NCI-H187 (cell line): Measurements from ENCODE around the gene RAD54L2.
"Not testable (repeated sequence)": the region's sequence is repeated elsewhere in the genome, so short reads cannot be mapped to it uniquely, and the experiment has no call there.

ENCODE experiments used
- DNase-seq, 2 experiments: peaks; one replicate each; lab custom pipeline; 2025; lab: John Stamatoyannopoulos, UW

Gene RAD54L2

DNA sequence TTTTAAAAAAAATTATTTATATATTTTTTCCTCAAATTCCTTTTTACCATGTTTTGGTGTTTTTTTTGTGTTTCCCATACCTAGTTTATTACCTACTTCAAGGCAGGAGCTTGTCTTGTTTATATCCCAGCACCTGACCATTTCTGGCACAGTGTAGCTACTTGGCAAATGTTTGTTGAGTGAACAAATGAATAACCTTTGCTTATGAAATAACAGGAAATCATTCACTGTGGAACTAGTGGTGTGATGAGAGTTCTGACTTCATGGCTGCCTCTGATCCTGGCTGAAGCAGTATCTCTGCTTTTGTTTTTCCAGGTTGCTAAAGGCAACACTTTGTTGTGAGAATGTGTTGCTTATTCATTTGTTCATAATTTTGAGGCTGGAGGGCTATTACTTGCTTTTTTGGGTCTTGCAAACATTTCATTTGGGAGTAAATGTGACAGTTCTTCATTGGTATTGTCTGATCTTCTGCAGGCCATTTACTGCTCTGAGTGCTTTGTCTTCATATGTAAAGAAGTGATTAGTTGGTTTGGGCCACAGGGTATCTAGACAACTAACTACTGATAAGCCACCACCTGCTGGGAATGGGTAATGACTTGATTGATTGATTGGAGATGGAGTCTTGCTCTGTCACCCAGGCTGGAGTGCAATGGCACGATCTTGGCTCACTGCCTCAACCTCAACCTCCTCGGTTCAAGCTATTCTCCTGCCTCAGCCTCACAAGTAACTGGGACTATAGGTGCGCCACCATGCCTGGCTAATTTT lies 5.7 kb downstream of the RAD54L2 start:
- no peak for DNase-seq

- no peak for DNase-seq
These were observed 8.8 kb downstream of the RAD54L2 start for GRCh38 chr3:51547274-51547673.

DNA sequence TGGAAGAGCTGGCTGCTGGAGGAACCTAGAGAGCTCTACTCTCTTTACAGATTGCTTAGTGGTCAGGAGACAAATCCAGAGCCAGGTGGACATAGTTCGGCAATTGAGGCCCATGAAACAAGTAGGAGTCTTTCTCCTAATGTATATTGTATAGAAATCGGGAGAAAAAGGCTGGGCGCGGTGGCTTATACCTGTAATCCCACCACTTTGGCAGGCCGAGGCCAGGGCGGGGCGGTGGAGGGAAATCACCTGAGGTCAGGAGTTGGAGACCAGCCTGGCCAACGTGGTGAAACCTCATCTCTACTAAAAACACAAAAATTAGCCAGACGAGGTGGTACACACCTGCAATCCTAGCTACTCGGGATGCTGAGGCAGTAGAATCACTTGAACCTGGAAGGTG lies 10.8 kb downstream of the RAD54L2 start:
- no peak for DNase-seq

DNA sequence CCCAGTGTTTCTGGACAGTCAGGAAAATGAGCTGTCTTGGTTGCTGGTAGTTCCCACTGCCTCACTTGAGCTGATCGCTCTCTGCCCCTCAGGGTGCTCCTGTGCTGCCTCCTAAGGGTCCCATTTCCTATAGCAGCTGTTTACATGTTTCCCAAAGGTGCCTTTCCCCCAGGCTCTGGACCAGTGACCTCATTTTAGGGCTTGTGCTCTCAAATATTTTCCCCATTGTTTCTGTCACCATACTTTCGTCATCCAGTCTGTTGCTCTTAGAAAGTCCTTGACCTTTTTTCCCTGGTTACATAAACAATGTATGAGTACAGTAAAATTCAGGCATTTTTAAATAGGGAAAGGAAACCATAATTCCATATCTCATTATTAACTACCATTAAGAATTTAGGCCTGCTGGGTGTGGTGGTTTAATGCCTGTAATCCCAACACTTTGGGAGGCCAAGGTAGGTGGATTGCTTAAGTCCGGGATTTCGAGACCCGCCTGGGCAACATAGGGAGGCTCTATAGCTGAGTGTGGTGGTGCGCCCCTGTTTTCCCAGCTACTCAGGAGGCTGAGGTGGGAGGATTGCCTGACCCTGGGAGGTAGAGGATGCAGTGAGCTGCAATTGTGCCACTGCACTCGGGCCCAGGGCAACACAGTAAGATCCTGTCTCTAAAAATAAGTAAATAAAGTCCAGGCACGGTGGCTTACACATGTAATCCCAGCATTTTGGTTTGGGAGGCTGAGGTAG lies 11.7 kb downstream of the RAD54L2 start:
- no peak for DNase-seq

DNA sequence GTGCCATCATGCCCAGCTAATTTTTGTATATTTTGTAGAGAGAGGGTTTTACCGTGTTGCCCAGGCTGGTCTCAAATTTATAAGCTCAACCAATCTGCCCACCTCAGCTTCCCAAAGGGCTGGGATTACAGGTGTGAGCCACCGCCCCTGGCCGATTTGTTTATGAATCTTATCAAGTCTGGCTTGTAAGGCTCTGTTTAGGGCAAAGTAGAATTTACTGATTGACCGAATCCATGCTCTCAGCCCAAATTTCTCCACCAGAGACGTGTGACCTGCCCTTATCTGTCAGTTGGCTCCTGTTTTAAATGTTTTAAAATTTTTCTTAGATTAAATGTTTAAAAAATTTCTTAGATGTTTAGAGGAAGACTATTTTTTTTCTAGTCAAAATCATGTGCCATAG lies 19.5 kb downstream of the RAD54L2 start:
- no peak for DNase-seq

DNA sequence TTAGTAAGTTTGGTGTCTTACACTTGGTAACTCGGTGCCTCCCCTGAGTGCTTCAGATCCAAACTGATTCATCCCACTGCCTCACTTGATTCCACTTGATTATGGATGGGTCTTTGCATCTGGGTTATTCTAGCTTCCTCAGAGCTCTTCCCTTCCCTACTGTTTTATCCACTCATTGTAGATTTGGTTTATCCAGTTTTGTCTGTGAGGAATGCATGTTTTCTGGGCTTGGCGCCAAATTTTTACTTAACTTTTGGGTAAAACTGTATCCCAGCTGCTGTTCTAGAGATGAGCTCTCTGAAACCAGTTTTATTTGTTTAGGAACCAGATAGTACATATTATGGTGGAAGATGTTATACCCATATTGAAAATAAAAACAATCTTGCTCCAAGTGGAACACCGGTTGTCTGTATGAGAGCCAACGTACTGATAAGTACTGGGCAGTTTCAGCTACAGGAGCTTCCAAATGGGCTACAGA lies 20.9 kb downstream of the RAD54L2 start:
- DNase-seq, result no peak

DNA sequence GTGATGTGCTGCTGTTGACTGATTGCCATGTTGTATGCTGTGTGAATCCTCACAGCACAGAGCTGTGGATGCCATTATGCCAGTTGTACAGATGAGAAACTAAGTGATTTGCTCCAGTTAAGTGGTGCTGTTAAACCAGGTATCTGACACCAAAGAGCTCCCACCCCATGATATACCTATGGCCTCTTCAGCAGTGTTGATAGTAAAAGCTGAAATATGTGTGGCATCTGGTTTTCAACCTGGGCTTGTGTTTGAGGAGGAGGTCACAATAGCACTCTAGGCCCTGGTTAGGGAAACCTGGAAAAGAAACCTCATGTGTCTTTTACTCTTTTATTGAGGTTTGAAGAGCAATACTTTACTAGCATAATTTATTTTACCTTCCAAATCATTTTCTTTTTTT lies 21.4 kb downstream of the RAD54L2 start:
- no peak for DNase-seq

- DNase-seq, result not testable (repeated sequence)
These were observed 23.9 kb downstream of the RAD54L2 start for GRCh38 chr3:51562403-51562802.

DNA sequence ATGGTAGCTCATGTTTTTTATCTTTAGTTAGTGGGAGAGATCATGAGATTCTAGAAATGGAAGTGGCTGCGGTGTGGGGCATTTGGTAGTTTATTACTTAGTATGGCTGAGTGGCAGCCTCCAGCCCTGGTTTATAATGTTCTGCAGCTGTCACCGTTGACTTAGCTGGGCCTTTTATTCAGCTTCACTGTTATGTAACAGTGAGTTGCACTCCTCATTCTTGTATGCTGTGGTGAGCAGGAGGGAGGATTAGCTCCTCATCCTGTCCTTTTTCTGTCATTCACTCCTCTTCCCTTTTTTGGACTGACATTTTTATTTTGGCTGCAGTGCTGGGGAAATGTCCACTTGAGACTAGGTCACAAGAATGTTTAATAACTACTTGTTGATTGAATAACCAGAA lies 29.5 kb downstream of the RAD54L2 start:
- no peak for DNase-seq

- no peak for DNase-seq
These were observed 30.5 kb downstream of the RAD54L2 start for GRCh38 chr3:51568996-51569395.

DNA sequence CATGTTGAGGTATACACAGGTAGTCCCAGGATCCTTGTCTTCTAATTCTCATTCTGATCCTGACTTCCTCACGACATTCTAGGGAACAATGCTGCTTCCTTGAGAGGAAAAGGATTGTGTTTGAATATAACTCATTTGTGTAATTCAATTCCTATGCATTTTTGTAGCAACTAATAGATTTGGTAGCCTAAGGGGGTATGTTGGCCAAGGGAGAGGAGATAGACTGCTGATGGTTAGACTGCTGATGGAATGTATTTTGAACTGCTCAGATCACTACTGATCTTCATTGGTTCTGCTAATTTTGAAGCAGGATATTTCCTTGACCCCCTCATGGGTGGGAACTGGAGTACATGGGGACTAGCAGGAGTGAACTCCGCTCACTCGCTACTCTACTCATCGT lies 39.7 kb downstream of the RAD54L2 start:
- DNase-seq, result no peak

- no peak for DNase-seq
These were observed 41.9 kb downstream of the RAD54L2 start for GRCh38 chr3:51580418-51580817.

- DNase-seq, result peak in 1 of 2 experiments; percentile 24
These were observed 43.0 kb downstream of the RAD54L2 start for GRCh38 chr3:51581524-51581923.

DNA sequence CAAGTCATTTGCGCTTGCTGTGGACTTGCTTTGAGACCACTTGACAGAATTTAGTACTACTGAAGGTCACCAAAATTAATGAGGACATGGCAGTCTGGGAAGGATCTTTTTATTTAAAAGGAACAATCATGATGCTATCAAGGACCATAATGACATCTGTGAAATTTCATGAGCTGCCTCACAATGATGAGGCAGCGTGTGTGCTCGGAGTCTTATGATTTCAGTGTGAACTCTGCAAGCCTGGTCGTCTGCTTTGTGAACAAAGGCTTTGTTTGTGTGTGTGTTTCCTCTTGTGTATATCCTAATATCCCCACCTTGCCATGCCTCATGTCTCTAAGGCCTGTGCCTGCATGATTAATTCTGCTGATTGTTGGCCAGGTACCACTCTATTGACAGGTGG lies 46.7 kb downstream of the RAD54L2 start:
- DNase-seq, result no peak

GRCh38 chr3:51585871-51586270 lies 47.4 kb downstream of the RAD54L2 start:
- no peak for DNase-seq
